Smooth muscle cell (in vitro differentiated cells): ENCODE measurements around the gene MARVELD1. TPM values are rescaled to one million over a fixed set of nuclear protein-coding genes. Genes with fewer than 3 reads are reported as not detected.

ENCODE experiments used
- DNase-seq: peaks from one replicate; lab custom pipeline; 2025; ENCODE audit not compliant: unreplicated experiment; lab: John Stamatoyannopoulos, UW
- H2AFZ ChIP-seq: fragments of 200-600 bp; sonication (generic); 2 replicates; pipeline ENCODE4 v1.6.0; 2016; ENCODE audit warnings: antibody characterized with exemption, low read depth, mild to moderate bottlenecking
- H3F3A ChIP-seq: fragments of 200-600 bp; sonication (generic); 2 replicates; pipeline ENCODE4 v1.6.0; 2017; ENCODE audit warnings: antibody characterized with exemption, low read depth
- H3K27ac ChIP-seq: fragments of 200-600 bp; sonication (generic); 2 replicates; pipeline ENCODE4 v1.5.1; 2016; ENCODE audit warnings: low read depth, mild to moderate bottlenecking
- H3K27me3 ChIP-seq: fragments of 200-600 bp; sonication (generic); 2 replicates; pipeline ENCODE4 v1.6.1; 2016; ENCODE audit warnings: low read depth, mild to moderate bottlenecking
- H3K36me3 ChIP-seq: fragments of 200-600 bp; sonication (generic); 2 replicates; pipeline ENCODE4 v1.5.1; 2016; ENCODE audit warnings: low read depth
- H3K4me1 ChIP-seq: fragments of 200-600 bp; sonication (generic); 2 replicates; pipeline ENCODE4 v1.5.1; 2016; ENCODE audit warnings: low read depth
- H3K4me2 ChIP-seq: fragments of 200-600 bp; sonication (generic); 2 replicates; pipeline ENCODE4 v1.6.0; 2016; ENCODE audit warnings: mild to moderate bottlenecking
- H3K4me3 ChIP-seq: fragments of 200-600 bp; sonication (generic); 2 replicates; pipeline ENCODE4 v1.5.1; 2016; ENCODE audit warnings: mild to moderate bottlenecking
- H3K79me2 ChIP-seq: fragments of 200-600 bp; sonication (generic); 2 replicates; pipeline ENCODE4 v1.6.0; 2016; ENCODE audit warnings: low read depth, mild to moderate bottlenecking
- H3K9ac ChIP-seq: fragments of 200-600 bp; sonication (generic); 2 replicates; pipeline ENCODE4 v1.6.0; 2016; ENCODE audit warnings: low read depth
- H3K9me3 ChIP-seq: fragments of 200-600 bp; sonication (generic); replicated peaks from 2 replicates; pipeline ENCODE4 v1.5.1; 2016; ENCODE audit warnings: low read depth
- H4K20me1 ChIP-seq: fragments of 200-600 bp; sonication (generic); 2 replicates; pipeline ENCODE4 v1.6.0; 2016; ENCODE audit warnings: low read depth
- WGBS: methylation state at CpG from one replicate; pipeline ENCODE4 v1.1.7; 2016; ENCODE audit warnings: low lambda C conversion rate; 5-methylcytosine and 5-hydroxymethylcytosine counted together
- polyA plus RNA-seq: library from polyadenylated mRNA; unstranded; fragments of >200 nt; fragmentation: Nextera tagmentation; extraction: Ambion mirVana; gene quantifications from 2 replicates; pipeline ENCODE4 v1.2.1, GENCODE V29; 2016
- total RNA-seq: library from RNA; depleted of rRNA; stranded (reverse); fragments of >200 nt; gene quantifications from 2 replicates; pipeline ENCODE4 v1.2.3, GENCODE V29; 2014
- TF ChIP-seq, protein P1 (sequence below): fragments of 200-600 bp; sonication (generic); IDR thresholded peaks from 2 replicates; pipeline ENCODE4 v1.5.1; 2017; ENCODE audit warnings: borderline replicate concordance, mild to moderate bottlenecking, antibody characterized with exemption; ENCODE audit not compliant: insufficient read depth, poor library complexity, severe bottlenecking

The MARVELD1 gene
- total and polyA plus RNA-seq, 2 experiments from 2014 or later, result 46.3 to 132 TPM

DNA sequence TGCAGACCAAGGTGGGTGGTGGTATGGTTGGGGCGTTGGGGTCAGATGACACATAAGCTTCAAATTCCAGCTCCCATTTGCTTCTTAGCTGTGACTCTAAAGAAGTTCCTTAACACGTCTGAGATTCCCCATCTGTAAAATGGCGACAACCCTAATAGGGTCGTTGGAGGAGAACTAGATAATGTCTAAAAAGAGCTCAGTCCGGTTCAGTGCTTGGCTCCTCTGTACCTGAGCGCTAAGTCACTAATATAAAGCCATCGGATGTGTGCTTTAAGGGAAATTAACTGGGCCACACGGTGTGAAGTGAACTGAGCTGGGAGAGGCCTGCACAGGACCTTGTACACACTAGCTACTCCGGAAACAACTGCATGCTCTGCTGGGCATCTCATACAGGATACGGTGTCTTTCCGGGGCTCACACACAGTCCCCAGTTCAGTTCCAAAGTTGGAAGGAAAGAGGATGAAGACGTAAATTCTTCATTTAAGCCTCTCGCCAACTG lies 22.9 kb downstream of the MARVELD1 start:
- peak overlapping the region; percentile 86 for H2AFZ ChIP-seq
- WGBS, result 75% methylated on average over 13 of the region's 13 CpGs
- peak overlapping the region; percentile 93 for H3K4me2 ChIP-seq
- TF ChIP-seq, protein P1, sequence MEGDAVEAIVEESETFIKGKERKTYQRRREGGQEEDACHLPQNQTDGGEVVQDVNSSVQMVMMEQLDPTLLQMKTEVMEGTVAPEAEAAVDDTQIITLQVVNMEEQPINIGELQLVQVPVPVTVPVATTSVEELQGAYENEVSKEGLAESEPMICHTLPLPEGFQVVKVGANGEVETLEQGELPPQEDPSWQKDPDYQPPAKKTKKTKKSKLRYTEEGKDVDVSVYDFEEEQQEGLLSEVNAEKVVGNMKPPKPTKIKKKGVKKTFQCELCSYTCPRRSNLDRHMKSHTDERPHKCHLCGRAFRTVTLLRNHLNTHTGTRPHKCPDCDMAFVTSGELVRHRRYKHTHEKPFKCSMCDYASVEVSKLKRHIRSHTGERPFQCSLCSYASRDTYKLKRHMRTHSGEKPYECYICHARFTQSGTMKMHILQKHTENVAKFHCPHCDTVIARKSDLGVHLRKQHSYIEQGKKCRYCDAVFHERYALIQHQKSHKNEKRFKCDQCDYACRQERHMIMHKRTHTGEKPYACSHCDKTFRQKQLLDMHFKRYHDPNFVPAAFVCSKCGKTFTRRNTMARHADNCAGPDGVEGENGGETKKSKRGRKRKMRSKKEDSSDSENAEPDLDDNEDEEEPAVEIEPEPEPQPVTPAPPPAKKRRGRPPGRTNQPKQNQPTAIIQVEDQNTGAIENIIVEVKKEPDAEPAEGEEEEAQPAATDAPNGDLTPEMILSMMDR, result no peak
- no peak overlapping the region for H3K27ac ChIP-seq
- peaks cover 36% of the 10 kb centered on the region for H3K79me2 ChIP-seq
- no peaks in the 10 kb centered on the region for H3K9me3 ChIP-seq
- peaks cover 10% of the 10 kb centered on the region for H3K36me3 ChIP-seq
- no peak overlapping the region for H3K9ac ChIP-seq
- H3K4me1 ChIP-seq, result peaks cover 8% of the 10 kb centered on the region
- peaks cover 30% of the 10 kb centered on the region for H4K20me1 ChIP-seq
- DNase-seq, result no peak
- no peaks in the 10 kb centered on the region for H3F3A ChIP-seq
- H3K4me3 ChIP-seq, result peak overlapping the region; percentile 77
- H3K27me3 ChIP-seq, result no peaks in the 10 kb centered on the region

DNA sequence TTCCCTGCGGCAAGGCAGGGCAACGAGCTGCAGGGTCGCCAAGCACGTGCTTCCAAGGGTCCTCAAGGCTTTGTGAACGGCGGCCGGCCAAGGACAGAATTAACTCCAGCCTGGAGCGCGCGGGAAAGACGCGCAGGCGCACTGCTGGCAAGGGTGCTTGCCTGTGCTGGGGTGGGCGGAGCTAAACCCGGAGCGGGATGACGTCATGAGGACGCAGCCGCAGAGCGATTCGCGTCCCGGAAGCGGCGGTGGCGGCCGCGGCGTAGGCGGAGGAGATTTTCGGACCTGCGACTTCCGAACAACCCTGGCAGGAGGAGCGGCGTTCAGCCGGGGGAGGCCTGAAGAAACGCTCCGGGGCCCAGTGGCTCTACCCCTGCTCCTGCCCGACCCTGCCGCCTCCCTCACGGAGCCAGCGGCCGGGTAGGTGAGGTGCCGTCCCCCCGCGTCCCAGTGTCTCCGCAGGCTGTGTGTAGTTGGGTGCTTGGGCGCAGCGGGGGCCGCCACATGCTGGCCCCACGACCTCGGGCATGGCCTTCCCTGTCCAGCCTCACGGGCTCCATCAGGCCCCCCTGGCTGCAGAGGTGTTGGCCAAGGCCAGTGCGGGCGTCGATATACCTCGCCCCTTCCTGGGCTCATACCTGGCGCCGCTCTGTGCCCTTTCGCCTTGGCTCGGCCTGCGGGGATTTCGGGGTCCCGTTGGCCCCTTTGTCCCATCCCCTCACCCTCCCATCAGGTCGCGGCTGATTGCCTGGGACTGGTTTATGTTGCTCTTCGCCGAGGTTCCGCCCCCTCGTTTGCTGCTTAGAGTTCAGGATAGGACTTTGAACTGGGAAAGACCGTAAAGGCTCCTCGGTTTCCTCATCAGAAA lies 23.6 kb downstream of the MARVELD1 start, which contains the start of gene ZFYVE27:
Gene ZFYVE27, plus strand, starts transcription at position 227 of the 868 bp plus-strand sequence. CDS start 1,350 bp downstream, outside the sequence.
- peaks cover 43% of the 10 kb centered on the region for H3K79me2 ChIP-seq
- peaks cover 10% of the 10 kb centered on the region for H3K36me3 ChIP-seq
- peak within 1 kb of the TSS; percentile 77 for H3K4me3 ChIP-seq
- peak within 1 kb of the TSS; percentile 93 for H3K4me2 ChIP-seq
- H3K27ac ChIP-seq, result peak within 1 kb of the TSS; percentile 94
- H3K9ac ChIP-seq, result peak within 1 kb of the TSS; percentile 93
- DNase-seq, result peak; percentile 88
- H2AFZ ChIP-seq, result peak within 1 kb of the TSS; percentile 86
- peaks cover 8% of the 10 kb centered on the region for H3K4me1 ChIP-seq
- WGBS, result under 1% methylated on average over 66 of the region's 72 CpGs
- no peaks in the 10 kb centered on the region for H3K27me3 ChIP-seq
- H3F3A ChIP-seq, result no peaks in the 10 kb centered on the region
- TF ChIP-seq, protein P1, result no peak
- H4K20me1 ChIP-seq, result peaks cover 37% of the 10 kb centered on the region
- H3K9me3 ChIP-seq, result no peaks in the 10 kb centered on the region

DNA sequence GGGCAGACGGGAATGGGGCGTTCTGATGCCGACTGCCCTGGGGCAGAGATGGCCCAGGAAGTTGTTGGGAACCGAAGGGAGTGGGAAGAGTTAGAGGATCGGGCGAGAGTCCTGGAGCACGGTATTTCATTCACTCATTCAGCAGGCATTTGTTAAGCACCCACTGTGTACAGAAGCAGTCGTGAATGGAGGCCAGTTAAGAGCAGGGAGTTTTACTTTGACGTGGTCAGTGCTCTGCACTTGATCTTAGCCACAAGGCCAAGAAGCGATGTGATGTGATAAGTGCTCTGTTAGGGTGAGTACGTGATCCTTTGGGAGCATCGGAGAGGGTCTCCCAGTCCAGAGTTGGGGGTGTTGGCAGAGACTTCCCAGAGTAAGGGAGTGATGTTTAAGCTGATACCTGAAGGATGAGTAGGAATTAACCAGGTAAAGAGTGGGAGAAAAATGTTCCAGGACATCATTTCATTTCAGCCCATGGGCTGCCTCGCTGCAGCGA lies 24.3 kb downstream of the MARVELD1 start:
- Histone ChIP-seq H3K79me2 (peaks cover 47% of the 10 kb centered on the region), H2AFZ (peak overlapping the region; percentile 67), H3K4me2 (peak overlapping the region; percentile 93), H4K20me1 (peaks cover 43% of the 10 kb centered on the region), H3K4me3 (peak overlapping the region; percentile 77), H3K9me3 (no peaks in the 10 kb centered on the region), H3K4me1 (peaks cover 8% of the 10 kb centered on the region), H3F3A (no peaks in the 10 kb centered on the region), H3K27ac (peak overlapping the region; percentile 94), H3K36me3 (peaks cover 10% of the 10 kb centered on the region), H3K27me3 (no peaks in the 10 kb centered on the region), H3K9ac (peak overlapping the region; percentile 93)
- DNase-seq, result no peak
- 20% methylated on average over 14 of the region's 14 CpGs for WGBS
- TF ChIP-seq, protein P1, result no peak
